Measurements from ENCODE around the gene IFT81.

DNA sequence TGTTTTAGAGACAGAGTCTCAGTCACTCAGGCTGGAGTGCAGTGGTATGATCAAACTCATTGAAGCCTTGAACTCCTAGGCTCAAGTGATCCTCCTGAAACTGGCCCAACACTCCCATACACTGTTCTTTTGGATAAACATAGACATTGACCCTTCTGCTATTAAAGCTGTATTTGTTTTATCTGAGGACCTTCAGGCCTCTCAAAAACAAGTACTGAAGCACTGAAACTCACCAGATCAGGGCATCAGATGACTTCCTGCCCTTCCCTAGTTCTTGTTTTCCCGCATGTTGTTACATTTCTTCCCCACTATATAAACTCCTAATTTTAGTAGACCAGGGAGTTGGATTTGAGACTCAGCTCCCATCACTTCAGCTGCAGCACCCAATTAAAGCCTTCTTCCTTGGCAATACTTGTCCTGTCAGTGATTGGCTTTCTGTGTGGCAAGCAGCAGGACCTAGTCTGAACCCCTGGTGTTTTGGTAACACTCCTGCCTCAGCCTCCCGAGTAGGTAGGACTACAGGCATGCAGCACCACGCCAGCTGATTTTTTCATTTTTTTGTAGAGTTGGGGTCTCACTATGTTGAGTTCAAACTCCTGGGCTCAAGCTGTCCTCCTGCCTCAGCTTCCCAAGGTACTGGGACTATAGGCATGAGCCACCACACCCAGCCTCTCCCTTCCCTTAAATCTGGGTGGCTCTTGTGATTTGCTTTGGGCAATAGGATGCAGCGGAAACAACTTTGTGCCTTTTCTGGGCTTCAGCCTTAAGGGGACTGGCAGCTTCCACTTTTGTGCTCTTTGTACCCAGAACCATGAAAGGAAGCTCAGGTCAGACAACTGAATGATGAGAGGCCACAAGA, 12.5 kb upstream of the IFT81 start:
- TF ChIP-seq, protein P1, sequence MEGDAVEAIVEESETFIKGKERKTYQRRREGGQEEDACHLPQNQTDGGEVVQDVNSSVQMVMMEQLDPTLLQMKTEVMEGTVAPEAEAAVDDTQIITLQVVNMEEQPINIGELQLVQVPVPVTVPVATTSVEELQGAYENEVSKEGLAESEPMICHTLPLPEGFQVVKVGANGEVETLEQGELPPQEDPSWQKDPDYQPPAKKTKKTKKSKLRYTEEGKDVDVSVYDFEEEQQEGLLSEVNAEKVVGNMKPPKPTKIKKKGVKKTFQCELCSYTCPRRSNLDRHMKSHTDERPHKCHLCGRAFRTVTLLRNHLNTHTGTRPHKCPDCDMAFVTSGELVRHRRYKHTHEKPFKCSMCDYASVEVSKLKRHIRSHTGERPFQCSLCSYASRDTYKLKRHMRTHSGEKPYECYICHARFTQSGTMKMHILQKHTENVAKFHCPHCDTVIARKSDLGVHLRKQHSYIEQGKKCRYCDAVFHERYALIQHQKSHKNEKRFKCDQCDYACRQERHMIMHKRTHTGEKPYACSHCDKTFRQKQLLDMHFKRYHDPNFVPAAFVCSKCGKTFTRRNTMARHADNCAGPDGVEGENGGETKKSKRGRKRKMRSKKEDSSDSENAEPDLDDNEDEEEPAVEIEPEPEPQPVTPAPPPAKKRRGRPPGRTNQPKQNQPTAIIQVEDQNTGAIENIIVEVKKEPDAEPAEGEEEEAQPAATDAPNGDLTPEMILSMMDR (IDR thresholded peaks at IDR 0.05) = no peak
- TF ChIP-seq NFIC (IDR thresholded peaks at IDR 0.05; ENCODE audit: borderline replicate concordance) = no peak
- no peak for TF ChIP-seq POLR2AphosphoS5 (IDR thresholded peaks at IDR 0.05; ENCODE audit: low read depth, low read length)
- TF ChIP-seq, protein P2, sequence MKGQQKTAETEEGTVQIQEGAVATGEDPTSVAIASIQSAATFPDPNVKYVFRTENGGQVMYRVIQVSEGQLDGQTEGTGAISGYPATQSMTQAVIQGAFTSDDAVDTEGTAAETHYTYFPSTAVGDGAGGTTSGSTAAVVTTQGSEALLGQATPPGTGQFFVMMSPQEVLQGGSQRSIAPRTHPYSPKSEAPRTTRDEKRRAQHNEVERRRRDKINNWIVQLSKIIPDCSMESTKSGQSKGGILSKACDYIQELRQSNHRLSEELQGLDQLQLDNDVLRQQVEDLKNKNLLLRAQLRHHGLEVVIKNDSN (IDR thresholded peaks at IDR 0.05; ENCODE audit: borderline replicate concordance, low read depth) = no peak
- no peak for TF ChIP-seq RFX5 (IDR thresholded peaks at IDR 0.05; ENCODE audit: low read length)
